OCI-LY7 (cell line): Measurements from ENCODE around the gene TNIK. TPM values are rescaled to one million over a fixed set of nuclear protein-coding genes. Genes with fewer than 3 reads are reported as not detected.

Experiments used
- BruUV-seq: library from RNA; stranded (reverse); fragments of 400-500 nt; replicated peaks from 2 replicates; lab custom pipeline; 2021; lab: Mats Ljungman, UMichigan
- CTCF ChIA-PET: fragments of 300-600 bp; sonication (Branson Sonifier 250); formaldehyde crosslinking; loops from one replicate; lab custom pipeline; 2022; ENCODE audit warnings: antibody characterized with exemption; ENCODE audit not compliant: unreplicated experiment; lab: Charles Lee
- POLR2A ChIA-PET: fragments of 300-600 bp; sonication (Branson Sonifier 250); formaldehyde crosslinking; loops from one replicate; lab custom pipeline; 2022; ENCODE audit warnings: antibody characterized with exemption; lab: Charles Lee
- DNase-seq: peaks from one replicate; pipeline ENCODE4 v3.0.0-alpha.2; 2015; ENCODE audit warnings: low spot score
- H2AFZ ChIP-seq: fragments of 200-600 bp; sonication (generic), shearing (Covaris generic); 2 replicates; pipeline ENCODE4 v1.6.1; 2014; ENCODE audit warnings: mild to moderate bottlenecking, antibody characterized with exemption, low read length, moderate library complexity
- H3K27ac ChIP-seq: fragments of 200-600 bp; sonication (generic); 2 replicates; pipeline ENCODE4 v1.5.1; 2014; ENCODE audit warnings: mixed run types, low read depth, mild to moderate bottlenecking, moderate library complexity, low read length, inconsistent platforms; ENCODE audit not compliant: poor library complexity, severe bottlenecking
- H3K36me3 ChIP-seq: fragments of 200-600 bp; sonication (generic); 2 replicates; pipeline ENCODE4 v1.6.1; 2014; ENCODE audit warnings: mild to moderate bottlenecking, antibody characterized with exemption, low read length, moderate library complexity, mixed read lengths; ENCODE audit not compliant: insufficient read depth
- H3K4me1 ChIP-seq: fragments of 200-600 bp; sonication (generic); 2 replicates; pipeline ENCODE4 v1.5.1; 2014; ENCODE audit warnings: mild to moderate bottlenecking, low read length; ENCODE audit not compliant: insufficient read depth, poor library complexity, severe bottlenecking
- H3K4me2 ChIP-seq: fragments of 200-600 bp; sonication (generic); 2 replicates; pipeline ENCODE4 v1.6.1; 2014; ENCODE audit warnings: mild to moderate bottlenecking, low read length
- H3K4me3 ChIP-seq: fragments of 200-600 bp; sonication (generic); 2 replicates; pipeline ENCODE4 v1.5.1; 2014; ENCODE audit warnings: mild to moderate bottlenecking, low read depth, low read length; ENCODE audit not compliant: poor library complexity, severe bottlenecking
- H3K79me2 ChIP-seq: fragments of 200-600 bp; sonication (generic); 2 replicates; pipeline ENCODE4 v1.6.1; 2016; ENCODE audit warnings: low read depth, mild to moderate bottlenecking, low read length, moderate library complexity, mixed read lengths; ENCODE audit not compliant: insufficient read depth
- H3K9me2 ChIP-seq: fragments of 200-600 bp; sonication (generic); 2 replicates; pipeline ENCODE4 v1.6.1; 2016; ENCODE audit warnings: mild to moderate bottlenecking, low read length, mixed read lengths; ENCODE audit not compliant: insufficient read depth
- H3K9me3 ChIP-seq: fragments of 200-600 bp; sonication (generic); 2 replicates; pipeline ENCODE4 v1.6.1; 2014; ENCODE audit warnings: mild to moderate bottlenecking, mixed run types, low read length, mixed read lengths
- H4K20me1 ChIP-seq: fragments of 200-600 bp; sonication (generic); 2 replicates; pipeline ENCODE4 v1.6.1; 2014; ENCODE audit warnings: mild to moderate bottlenecking, antibody characterized with exemption, low read length, moderate library complexity, mixed read lengths; ENCODE audit not compliant: insufficient read depth
- CTCF ChIP-seq: fragments of 200-600 bp; sonication (generic); conservative IDR thresholded peaks from 2 replicates; pipeline ENCODE4 v1.5.1; 2014; ENCODE audit warnings: mild to moderate bottlenecking, antibody characterized with exemption, low read length, moderate library complexity, mixed read lengths
- EZH2phosphoT487 ChIP-seq: fragments of 200-600 bp; sonication (generic); IDR thresholded peaks from 2 replicates; pipeline ENCODE4 v1.6.1; 2018; ENCODE audit warnings: low read depth, borderline replicate concordance, mild to moderate bottlenecking, mixed run types, antibody characterized with exemption, low read length, moderate library complexity, mixed read lengths
- intact Hi-C: fragments of 100-400 bp; cut with micrococcal nuclease; formaldehyde crosslinking; loops from one replicate; pipeline ENCODE4 v1.10.0; 2022; ENCODE audit not compliant: unreplicated experiment
- total RNA-seq, 2 experiments: library from RNA; depleted of rRNA in 1 of 2; stranded (reverse); fragments of >200 nt in 1 of 2; shearing (Covaris generic) in 1 of 2; gene quantifications; 2 replicates each; pipeline ENCODE4 v1.2.3, GENCODE V29; 2014 to 2022

Gene TNIK
- total RNA-seq, 2 experiments from 2014 or later: not detected

- no peak overlapping the region for H3K4me2 ChIP-seq
- no peak for DNase-seq
- no peaks in the 10 kb centered on the region for H3K36me3 ChIP-seq
- no peak overlapping the region for H3K27ac ChIP-seq
- no peak for TF ChIP-seq CTCF
- no peak for TF ChIP-seq EZH2phosphoT487
- ChIA-PET CTCF (no interaction called here), POLR2A (interaction anchor here (1.8 kb wide), 1 partner anchor 9 kb away, joined by 4 read pairs; no protein-coding TSS in a partner anchor)
- no peak overlapping the region for H3K4me3 ChIP-seq
- no peak overlapping the region for H2AFZ ChIP-seq
- H4K20me1 ChIP-seq: no peaks in the 10 kb centered on the region
- H3K79me2 ChIP-seq: no peaks in the 10 kb centered on the region
- BruUV-seq: no TSS peak
- H3K4me1 ChIP-seq: no peaks in the 10 kb centered on the region
- no peaks in the 10 kb centered on the region for H3K9me2 ChIP-seq
- intact Hi-C loops: no loop called here
- no peaks in the 10 kb centered on the region for H3K9me3 ChIP-seq
These were observed 61.9 kb downstream of the TNIK start for GRCh38 chr3:171398343-171398742.

GRCh38 chr3:171397089-171397488, 63.1 kb downstream of the TNIK start:
- no peak for TF ChIP-seq CTCF
- no peak for TF ChIP-seq EZH2phosphoT487
- H3K4me3 ChIP-seq: no peak overlapping the region
- H4K20me1 ChIP-seq: no peaks in the 10 kb centered on the region
- POLR2A ChIA-PET: interaction anchor here (0.5 kb wide), 1 partner anchor 646 kb away, joined by 4 read pairs; no protein-coding TSS in a partner anchor
- H3K36me3 ChIP-seq: no peaks in the 10 kb centered on the region
- H3K4me1 ChIP-seq: no peaks in the 10 kb centered on the region
- intact Hi-C loops: no loop called here
- no peak overlapping the region for H3K4me2 ChIP-seq
- no peaks in the 10 kb centered on the region for H3K9me2 ChIP-seq
- BruUV-seq: no TSS peak
- no peaks in the 10 kb centered on the region for H3K9me3 ChIP-seq
- no peak overlapping the region for H3K27ac ChIP-seq
- H2AFZ ChIP-seq: no peak overlapping the region
- CTCF ChIA-PET: no interaction called here
- DNase-seq: no peak
- no peaks in the 10 kb centered on the region for H3K79me2 ChIP-seq

DNA sequence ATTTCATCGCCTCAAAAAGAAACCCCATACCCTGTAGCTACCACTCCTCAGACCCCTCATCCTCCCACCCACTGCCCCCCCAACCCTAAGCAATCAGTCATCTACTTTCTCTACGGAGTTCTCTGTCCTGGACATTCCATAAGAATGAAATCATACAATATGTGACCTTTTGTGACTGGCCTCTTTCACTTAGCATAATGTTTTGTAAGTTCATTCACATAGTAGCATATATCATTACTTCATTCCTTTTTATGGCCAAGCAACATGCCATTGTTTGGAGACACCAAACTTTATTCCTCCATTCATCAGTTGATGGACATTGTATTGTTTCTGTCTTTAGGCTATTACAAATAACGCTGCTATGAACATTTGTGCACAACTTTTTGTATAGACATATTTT, 64.2 kb downstream of the TNIK start:
- no peak for TF ChIP-seq CTCF
- intact Hi-C loops: no loop called here
- no peak overlapping the region for H3K27ac ChIP-seq
- BruUV-seq: no TSS peak
- no peaks in the 10 kb centered on the region for H3K4me1 ChIP-seq
- H2AFZ ChIP-seq: no peak overlapping the region
- H4K20me1 ChIP-seq: no peaks in the 10 kb centered on the region
- POLR2A ChIA-PET: no interaction called here
- H3K4me3 ChIP-seq: no peak overlapping the region
- no peaks in the 10 kb centered on the region for H3K9me3 ChIP-seq
- CTCF ChIA-PET: no interaction called here
- DNase-seq: no peak
- no peaks in the 10 kb centered on the region for H3K36me3 ChIP-seq
- H3K4me2 ChIP-seq: no peak overlapping the region
- no peaks in the 10 kb centered on the region for H3K9me2 ChIP-seq
- no peaks in the 10 kb centered on the region for H3K79me2 ChIP-seq
